ENCODE results near the gene DDX3X.
A peak's percentile ranks its signal among the peaks of the same experiment; 100 is the strongest.

DDX3X gene

DNA sequence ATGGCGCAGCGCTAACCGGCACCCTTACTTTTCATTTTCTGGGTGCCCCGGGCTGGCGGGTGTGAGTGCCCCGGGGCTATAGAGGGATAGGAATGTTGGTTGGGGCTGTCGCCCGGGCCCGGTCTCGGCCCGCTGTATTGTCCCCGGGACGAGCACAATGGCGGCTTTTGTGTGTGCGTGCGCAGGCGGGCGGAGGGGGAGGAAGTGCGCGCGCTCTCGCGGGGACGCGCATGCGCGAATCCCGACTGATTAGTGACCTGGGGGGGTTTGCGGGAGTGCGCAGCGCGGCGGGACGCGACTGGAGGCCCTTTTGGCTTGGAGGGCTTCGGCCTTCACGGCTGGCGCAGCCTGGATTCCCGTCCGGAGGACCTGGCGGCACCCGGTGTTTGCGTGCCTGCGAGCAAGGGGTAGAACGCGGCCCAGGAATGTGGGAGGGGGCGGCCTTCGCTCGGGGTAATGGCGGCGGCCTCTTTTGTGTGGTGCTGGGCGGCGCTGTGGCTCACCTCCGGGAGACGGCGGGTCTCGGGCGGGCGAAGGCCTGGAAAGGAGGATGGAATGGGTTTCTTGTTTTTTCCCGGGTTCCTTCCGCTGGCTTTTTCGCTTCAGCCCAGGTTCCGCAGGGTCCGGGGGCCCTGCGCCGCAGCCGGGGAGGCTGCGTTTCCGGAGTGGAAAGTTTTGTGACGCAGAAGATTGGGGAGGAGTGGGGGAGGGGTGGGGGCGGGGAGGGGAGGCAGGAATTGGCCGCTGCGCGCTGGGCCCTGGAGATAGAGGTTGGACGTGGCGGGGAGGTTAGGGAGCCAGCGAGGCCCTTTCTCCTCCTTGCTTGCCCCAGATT, 618 bp downstream of the DDX3X start:
- CTCF ChIA-PET = no interaction called here
- DNase-seq (ENCODE audit: extremely low spot score) = peak; percentile 83
- TF ChIP-seq, protein P1, sequence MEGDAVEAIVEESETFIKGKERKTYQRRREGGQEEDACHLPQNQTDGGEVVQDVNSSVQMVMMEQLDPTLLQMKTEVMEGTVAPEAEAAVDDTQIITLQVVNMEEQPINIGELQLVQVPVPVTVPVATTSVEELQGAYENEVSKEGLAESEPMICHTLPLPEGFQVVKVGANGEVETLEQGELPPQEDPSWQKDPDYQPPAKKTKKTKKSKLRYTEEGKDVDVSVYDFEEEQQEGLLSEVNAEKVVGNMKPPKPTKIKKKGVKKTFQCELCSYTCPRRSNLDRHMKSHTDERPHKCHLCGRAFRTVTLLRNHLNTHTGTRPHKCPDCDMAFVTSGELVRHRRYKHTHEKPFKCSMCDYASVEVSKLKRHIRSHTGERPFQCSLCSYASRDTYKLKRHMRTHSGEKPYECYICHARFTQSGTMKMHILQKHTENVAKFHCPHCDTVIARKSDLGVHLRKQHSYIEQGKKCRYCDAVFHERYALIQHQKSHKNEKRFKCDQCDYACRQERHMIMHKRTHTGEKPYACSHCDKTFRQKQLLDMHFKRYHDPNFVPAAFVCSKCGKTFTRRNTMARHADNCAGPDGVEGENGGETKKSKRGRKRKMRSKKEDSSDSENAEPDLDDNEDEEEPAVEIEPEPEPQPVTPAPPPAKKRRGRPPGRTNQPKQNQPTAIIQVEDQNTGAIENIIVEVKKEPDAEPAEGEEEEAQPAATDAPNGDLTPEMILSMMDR (IDR thresholded peaks at IDR 0.05; ENCODE audit: control extremely low read depth, extremely low read depth, low read depth, missing control alignments) = no peak
- POLR2A ChIA-PET = interaction anchor here (0.6 kb wide), 1 partner anchor 18 kb away, joined by 3 read pairs; no protein-coding TSS in a partner anchor

DNA sequence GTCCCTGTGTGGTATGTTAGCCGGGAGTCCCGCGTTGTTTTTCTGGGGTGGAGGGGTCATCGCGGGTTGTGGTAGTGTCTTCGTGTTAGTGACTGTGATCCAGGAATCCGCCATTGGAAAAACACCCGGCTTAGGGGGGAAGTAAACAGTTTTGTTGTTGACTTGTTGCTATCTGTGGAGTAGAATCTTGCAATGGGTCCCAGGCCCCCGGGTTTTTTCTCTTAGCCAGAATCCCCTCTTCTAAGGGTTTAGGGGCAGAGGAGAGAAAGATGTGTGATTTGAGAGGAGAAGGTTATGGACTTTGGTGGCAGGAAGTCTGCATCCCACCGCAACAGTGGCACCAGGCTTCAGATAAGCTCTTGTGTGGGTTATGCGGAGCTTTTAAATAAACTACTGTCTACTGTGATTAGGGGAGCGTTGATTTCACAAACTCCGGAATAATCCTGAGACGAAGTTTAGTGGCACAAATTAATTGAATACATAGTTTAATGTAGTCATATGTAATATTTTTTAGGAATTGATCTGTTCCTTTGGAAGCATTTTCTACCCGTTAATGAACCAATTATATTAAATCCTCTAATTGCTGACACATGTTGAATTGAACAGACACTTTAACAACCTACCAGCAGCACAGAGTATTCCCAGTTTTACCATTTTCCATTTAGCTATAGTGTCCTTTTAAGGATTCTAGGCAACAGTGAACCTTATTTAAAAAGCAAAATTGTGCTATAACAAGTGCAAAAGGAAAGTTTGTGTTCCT, 1.4 kb downstream of the DDX3X start:
- no peak for DNase-seq (ENCODE audit: extremely low spot score)
- POLR2A ChIA-PET = interaction anchor here (0.6 to 0.9 kb wide), 2 partner anchors 17 to 155 kb away, joined by 3 read pairs; no protein-coding TSS in a partner anchor
- TF ChIP-seq, protein P1 (IDR thresholded peaks at IDR 0.05; ENCODE audit: control extremely low read depth, extremely low read depth, low read depth, missing control alignments) = no peak
- CTCF ChIA-PET = no interaction called here

DNA sequence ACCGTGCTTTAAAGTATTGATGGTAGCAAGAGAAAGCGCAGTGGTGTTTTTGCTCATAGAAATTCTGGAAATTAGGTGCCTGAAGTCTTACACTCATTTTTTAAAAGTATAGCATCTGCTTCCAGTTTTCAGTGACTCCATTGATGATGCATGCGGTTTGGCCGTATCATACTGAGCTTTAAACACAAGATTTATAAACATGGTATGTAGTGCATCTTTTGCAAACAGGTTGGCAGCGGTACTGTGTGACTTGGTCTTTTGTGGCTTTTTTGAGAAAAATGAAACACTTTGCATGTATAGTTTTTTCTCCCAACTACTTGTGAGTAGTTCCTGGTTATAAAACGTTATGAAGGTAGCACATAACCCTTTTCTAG, 2.0 kb downstream of the DDX3X start:
- TF ChIP-seq, protein P1 (IDR thresholded peaks at IDR 0.05; ENCODE audit: control extremely low read depth, extremely low read depth, low read depth, missing control alignments) = no peak
- ChIA-PET CTCF (no interaction called here), POLR2A (interaction anchor here (0.9 kb wide), 1 partner anchor 156 kb away, joined by 3 read pairs; no protein-coding TSS in a partner anchor)
- DNase-seq (ENCODE audit: extremely low spot score) = no peak

DNA sequence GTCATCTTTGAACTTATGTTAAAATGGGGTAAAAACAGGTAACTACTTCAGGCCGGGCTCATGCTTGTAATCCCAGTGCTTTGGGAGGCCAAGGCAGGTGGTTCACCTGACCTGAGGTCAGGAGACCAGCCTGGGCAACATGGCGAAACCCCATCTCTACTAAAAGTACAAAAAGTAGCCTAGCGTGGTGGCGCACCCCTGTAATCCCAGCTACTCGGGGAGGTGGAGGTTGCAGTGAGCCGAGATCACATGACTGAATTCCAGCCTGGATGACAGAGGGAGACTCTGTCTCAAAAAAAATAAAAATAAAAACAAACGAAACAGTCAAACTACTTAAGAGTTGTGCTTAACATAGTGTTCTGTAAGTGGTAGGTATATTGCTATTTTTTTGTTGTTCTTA, 2.5 kb downstream of the DDX3X start:
- TF ChIP-seq, protein P1 (IDR thresholded peaks at IDR 0.05; ENCODE audit: control extremely low read depth, extremely low read depth, low read depth, missing control alignments) = no peak
- no peak for DNase-seq (ENCODE audit: extremely low spot score)
- POLR2A ChIA-PET = no interaction called here
- CTCF ChIA-PET = no interaction called here

DNA sequence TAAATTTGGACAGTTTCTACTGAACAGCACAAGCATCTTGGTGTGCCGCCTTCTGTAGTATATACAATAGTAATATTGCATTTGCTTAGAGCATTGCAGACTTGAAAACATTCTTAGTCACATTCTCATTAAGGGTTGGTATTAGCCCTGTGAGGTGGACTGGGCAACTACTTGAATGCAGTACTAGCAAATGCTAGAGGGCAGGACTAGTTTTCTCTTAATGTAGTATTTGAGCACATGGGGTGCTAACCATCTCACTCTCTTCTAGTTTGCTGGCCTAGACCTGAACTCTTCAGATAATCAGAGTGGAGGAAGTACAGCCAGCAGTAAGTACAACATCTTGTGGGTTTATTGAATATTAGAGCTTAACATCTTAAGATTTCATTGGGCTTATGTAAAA, 3.2 kb downstream of the DDX3X start:
- no peak for DNase-seq (ENCODE audit: extremely low spot score)
- TF ChIP-seq, protein P1 (IDR thresholded peaks at IDR 0.05; ENCODE audit: control extremely low read depth, extremely low read depth, low read depth, missing control alignments) = no peak
- ChIA-PET CTCF (no interaction called here), POLR2A (interaction anchor here (1.2 kb wide), 1 partner anchor 10 kb away, joined by 7 read pairs; no protein-coding TSS in a partner anchor)

DNA sequence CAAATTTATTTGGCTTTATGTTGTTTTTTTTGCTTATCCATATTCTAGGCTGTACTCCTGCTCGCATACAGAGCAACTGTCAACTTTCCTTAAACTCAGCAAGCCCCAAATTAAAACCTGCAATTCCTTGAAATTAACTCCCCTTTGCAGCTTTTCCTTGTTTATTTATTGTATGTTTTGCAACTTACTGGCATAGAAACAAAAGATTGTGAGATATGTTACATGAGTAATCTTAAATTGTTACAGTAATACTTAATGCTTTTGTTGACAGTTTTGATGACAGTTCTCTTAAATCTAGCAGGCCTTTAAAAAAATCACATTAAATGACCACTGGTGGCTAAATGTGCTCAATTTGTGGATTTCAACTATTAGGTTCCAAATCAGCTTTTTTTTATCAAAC, 4.5 kb downstream of the DDX3X start:
- TF ChIP-seq, protein P1 (IDR thresholded peaks at IDR 0.05; ENCODE audit: control extremely low read depth, extremely low read depth, low read depth, missing control alignments) = no peak
- POLR2A ChIA-PET = no interaction called here
- no peak for DNase-seq (ENCODE audit: extremely low spot score)
- CTCF ChIA-PET = no interaction called here

All from GM10248 (cell line).